Measurements from ENCODE around the gene RMRP.

Gene RMRP

GRCh38 chr9:35611230-35611797 lies 46.5 kb downstream of the RMRP start:
- DNase-seq (ENCODE audit: low read depth in 2 of 2): peak in 1 of 2 experiments; percentile 41

GRCh38 chr9:35609820-35610163 lies 48.0 kb downstream of the RMRP start:
- DNase-seq (ENCODE audit: low read depth in 2 of 2): no peak

GRCh38 chr9:35609001-35609819 lies 48.6 kb downstream of the RMRP start:
- no peak for DNase-seq (ENCODE audit: low read depth in 2 of 2)

GRCh38 chr9:35608221-35608620 lies 49.6 kb downstream of the RMRP start:
- no peak for DNase-seq (ENCODE audit: low read depth in 2 of 2)
